ENCODE data around the gene ZNF319.

DNA sequence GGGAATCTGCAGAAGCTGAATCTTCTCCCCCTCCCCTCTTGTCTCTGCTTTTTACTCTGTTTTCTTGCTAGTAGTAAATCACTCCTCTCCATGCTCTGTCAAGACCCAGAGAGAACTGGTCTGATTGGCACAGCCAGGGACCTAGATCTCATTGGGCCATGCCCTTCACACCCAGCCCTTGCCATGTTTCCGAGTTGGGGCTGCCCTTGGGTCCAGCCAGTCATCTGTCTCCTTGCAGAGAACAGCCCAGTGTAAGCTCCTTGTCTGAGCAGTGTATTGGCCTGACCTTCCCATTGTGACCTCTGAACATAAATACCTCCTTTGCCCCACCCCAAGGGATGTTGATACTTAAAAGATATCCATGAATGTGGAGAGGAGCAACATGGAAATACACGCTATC, 28.9 kb upstream of the ZNF319 start:
- TF ChIP-seq, protein P1, sequence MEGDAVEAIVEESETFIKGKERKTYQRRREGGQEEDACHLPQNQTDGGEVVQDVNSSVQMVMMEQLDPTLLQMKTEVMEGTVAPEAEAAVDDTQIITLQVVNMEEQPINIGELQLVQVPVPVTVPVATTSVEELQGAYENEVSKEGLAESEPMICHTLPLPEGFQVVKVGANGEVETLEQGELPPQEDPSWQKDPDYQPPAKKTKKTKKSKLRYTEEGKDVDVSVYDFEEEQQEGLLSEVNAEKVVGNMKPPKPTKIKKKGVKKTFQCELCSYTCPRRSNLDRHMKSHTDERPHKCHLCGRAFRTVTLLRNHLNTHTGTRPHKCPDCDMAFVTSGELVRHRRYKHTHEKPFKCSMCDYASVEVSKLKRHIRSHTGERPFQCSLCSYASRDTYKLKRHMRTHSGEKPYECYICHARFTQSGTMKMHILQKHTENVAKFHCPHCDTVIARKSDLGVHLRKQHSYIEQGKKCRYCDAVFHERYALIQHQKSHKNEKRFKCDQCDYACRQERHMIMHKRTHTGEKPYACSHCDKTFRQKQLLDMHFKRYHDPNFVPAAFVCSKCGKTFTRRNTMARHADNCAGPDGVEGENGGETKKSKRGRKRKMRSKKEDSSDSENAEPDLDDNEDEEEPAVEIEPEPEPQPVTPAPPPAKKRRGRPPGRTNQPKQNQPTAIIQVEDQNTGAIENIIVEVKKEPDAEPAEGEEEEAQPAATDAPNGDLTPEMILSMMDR (IDR thresholded peaks at IDR 0.05), result no peak
- no peak for TF ChIP-seq POLR2A (IDR thresholded peaks at IDR 0.05)
